SK-N-SH (cell line): Measurements from ENCODE around the gene METTL14. TPM values are rescaled to one million over a fixed set of nuclear protein-coding genes. Genes with fewer than 3 reads are reported as not detected.

Source experiments
- CTCF ChIA-PET: fragments of 300-600, 350-600 bp; formaldehyde crosslinking; extraction: SDS; loops from one replicate; lab custom pipeline; 2021; lab: Yijun Ruan, JAX
- POLR2A ChIA-PET: fragments of 350-600 bp; sonication (Branson Sonifier 250); formaldehyde crosslinking; extraction: SDS; loops from one replicate; lab custom pipeline; 2020; ENCODE audit warnings: antibody characterized with exemption, inconsistent platforms; lab: Yijun Ruan, JAX
- DNase-seq: peaks from one replicate; pipeline ENCODE4 v3.0.0; 2012
- H2AFZ ChIP-seq: fragments of 200-600 bp; sonication (generic); 2 replicates; pipeline ENCODE4 v1.8.1; 2016; ENCODE audit warnings: antibody characterized with exemption, mild to moderate bottlenecking, low read depth
- H3F3A ChIP-seq: fragments of 200-600 bp; sonication (generic); replicated peaks from 2 replicates; pipeline ENCODE3; 2016; ENCODE audit warnings: antibody characterized with exemption, mild to moderate bottlenecking; ENCODE audit not compliant: insufficient read depth
- H3K27ac ChIP-seq, 2 experiments: fragments of 200-500 bp in 1 of 2; fragments of 200-600 bp in 1 of 2; sonication (Bioruptor generic) in 1 of 2; sonication (generic), shearing (Covaris generic) in 1 of 2; 2 replicates each; pipeline versions ENCODE4 v1.5.1 to v1.6.1; 2014 to 2016; ENCODE audit warnings: low read depth in 2 of 2, inconsistent platforms in 1 of 2, low read length in 1 of 2, mild to moderate bottlenecking in 1 of 2, mixed read lengths in 1 of 2
- H3K27me3 ChIP-seq: fragments of 200-600 bp; sonication (generic), shearing (Covaris generic); 2 replicates; pipeline ENCODE4 v1.6.1; 2016; ENCODE audit warnings: mixed run types; ENCODE audit not compliant: insufficient read depth
- H3K36me3 ChIP-seq, 2 experiments: fragments of 200-500 bp in 1 of 2; fragments of 200-600 bp in 1 of 2; sonication (Bioruptor generic) in 1 of 2; sonication (generic) in 1 of 2; replicated peaks in 1 of 2; 2 replicates each; pipeline versions ENCODE3 to v1.5.1; 2014 to 2016; ENCODE audit warnings: low read length in 1 of 2, mild to moderate bottlenecking in 1 of 2; ENCODE audit not compliant: insufficient read depth in 2 of 2, control insufficient read depth in 1 of 2
- H3K4me1 ChIP-seq, 2 experiments: fragments of 200-500 bp in 1 of 2; fragments of 200-600 bp in 1 of 2; sonication (Bioruptor generic) in 1 of 2; sonication (generic), shearing (Covaris generic) in 1 of 2; 2 replicates each; pipeline versions ENCODE4 v1.5.1 to v1.6.1; 2014 to 2016; ENCODE audit warnings: low read depth in 1 of 2, low read length in 1 of 2, mixed run types in 1 of 2; ENCODE audit not compliant: insufficient read depth in 2 of 2, control insufficient read depth in 1 of 2
- H3K4me2 ChIP-seq: fragments of 200-600 bp; sonication (generic), shearing (Covaris generic); 2 replicates; pipeline ENCODE4 v1.6.1; 2017; ENCODE audit warnings: mixed run types
- H3K4me3 ChIP-seq, 2 experiments: fragments of 200-500 bp in 1 of 2; fragments of 200-600 bp in 1 of 2; sonication (Bioruptor generic) in 1 of 2; sonication (generic), shearing (Covaris generic) in 1 of 2; 2 replicates each; pipeline versions ENCODE4 v1.5.1 to v1.8.1; 2014 to 2016; ENCODE audit warnings: low read depth in 2 of 2, inconsistent platforms in 1 of 2, low read length in 1 of 2, mild to moderate bottlenecking in 1 of 2, mixed read lengths in 1 of 2, moderate library complexity in 1 of 2
- H3K79me2 ChIP-seq: fragments of 200-600 bp; sonication (generic); 2 replicates; pipeline ENCODE4 v1.8.1; 2017; ENCODE audit warnings: mild to moderate bottlenecking; ENCODE audit not compliant: insufficient read depth
- H3K9ac ChIP-seq: fragments of 200-600 bp; sonication (generic); 2 replicates; pipeline ENCODE4 v1.6.1; 2017; ENCODE audit warnings: mixed run types
- H3K9me2 ChIP-seq: fragments of 200-600 bp; sonication (generic); 2 replicates; pipeline ENCODE4 v1.6.1; 2017; ENCODE audit warnings: mixed run types
- H3K9me3 ChIP-seq: fragments of 200-600 bp; sonication (generic); 2 replicates; pipeline ENCODE4 v1.6.1; 2017; ENCODE audit warnings: mixed run types, mild to moderate bottlenecking, moderate library complexity
- H4K20me1 ChIP-seq: fragments of 200-600 bp; sonication (generic); 2 replicates; pipeline ENCODE4 v1.6.1; 2017; ENCODE audit warnings: mild to moderate bottlenecking, mixed run types; ENCODE audit not compliant: insufficient read depth
- ELF1 ChIP-seq: IDR thresholded peaks from 2 replicates; pipeline ENCODE4 v1.4.0; 2012
- EP300 ChIP-seq, 2 experiments: IDR thresholded peaks; 2 replicates each; pipeline versions ENCODE4 v1.4.0 to v1.6.1; 2012; ENCODE audit warnings: borderline replicate concordance in 1 of 2, low read depth in 1 of 2, low read length in 1 of 2
- FOSL2 ChIP-seq: IDR thresholded peaks from 2 replicates; pipeline ENCODE4 v1.4.0; 2012; ENCODE audit warnings: low read depth, mild to moderate bottlenecking, moderate library complexity, borderline replicate concordance
- FOXM1 ChIP-seq: IDR thresholded peaks from 2 replicates; pipeline ENCODE4 v1.4.0; 2012; ENCODE audit warnings: low read depth, mild to moderate bottlenecking
- IRF3 ChIP-seq: fragments of 150-350 bp; IDR thresholded peaks from 2 replicates; pipeline ENCODE4 v1.6.1; 2016; ENCODE audit warnings: mild to moderate bottlenecking, low read depth, low read length
- SIN3A ChIP-seq: IDR thresholded peaks from 2 replicates; pipeline ENCODE4 v1.6.1; 2012; ENCODE audit warnings: low read depth, mild to moderate bottlenecking, low read length, moderate library complexity, borderline replicate concordance
- SMC3 ChIP-seq: IDR thresholded peaks from 2 replicates; pipeline ENCODE4 v1.6.1; 2012; ENCODE audit warnings: low read depth, low read length, improper control_type of control experiment
- TAF1 ChIP-seq: IDR thresholded peaks from 2 replicates; pipeline ENCODE4 v1.6.1; 2012; ENCODE audit warnings: low read depth, mild to moderate bottlenecking, low read length, moderate library complexity, borderline replicate concordance
- TCF12 ChIP-seq: IDR thresholded peaks from 2 replicates; pipeline ENCODE4 v1.4.0; 2012
- USF1 ChIP-seq: IDR thresholded peaks from 2 replicates; pipeline ENCODE4 v1.4.0; 2012; ENCODE audit warnings: low read depth, borderline replicate concordance
- USF2 ChIP-seq: fragments of 150-350 bp; IDR thresholded peaks from 2 replicates; pipeline ENCODE4 v1.6.1; 2017; ENCODE audit warnings: antibody characterized with exemption, low read length, low read depth, borderline replicate concordance
- WGBS: methylation state at CpG from one replicate; pipeline ENCODE4 v1.1.6; 2017; ENCODE audit warnings: low lambda C conversion rate; 5-methylcytosine and 5-hydroxymethylcytosine counted together
- polyA plus RNA-seq, 3 experiments: library from polyadenylated mRNA; depleted of rRNA; stranded (reverse); fragments of >200 nt; gene quantifications; 2 replicates each; pipeline ENCODE4 v1.2.3, GENCODE V29; 2012
- TF ChIP-seq, protein P1 (sequence below): fragments of 200-600 bp; sonication (generic); IDR thresholded peaks from 2 replicates; pipeline ENCODE4 v1.6.1; 2017; ENCODE audit warnings: antibody characterized with exemption, mild to moderate bottlenecking, moderate library complexity

METTL14 gene
- polyA plus RNA-seq, 1 of the 3 experiments (the other 2 are of a cell fraction): 11.0 TPM

DNA sequence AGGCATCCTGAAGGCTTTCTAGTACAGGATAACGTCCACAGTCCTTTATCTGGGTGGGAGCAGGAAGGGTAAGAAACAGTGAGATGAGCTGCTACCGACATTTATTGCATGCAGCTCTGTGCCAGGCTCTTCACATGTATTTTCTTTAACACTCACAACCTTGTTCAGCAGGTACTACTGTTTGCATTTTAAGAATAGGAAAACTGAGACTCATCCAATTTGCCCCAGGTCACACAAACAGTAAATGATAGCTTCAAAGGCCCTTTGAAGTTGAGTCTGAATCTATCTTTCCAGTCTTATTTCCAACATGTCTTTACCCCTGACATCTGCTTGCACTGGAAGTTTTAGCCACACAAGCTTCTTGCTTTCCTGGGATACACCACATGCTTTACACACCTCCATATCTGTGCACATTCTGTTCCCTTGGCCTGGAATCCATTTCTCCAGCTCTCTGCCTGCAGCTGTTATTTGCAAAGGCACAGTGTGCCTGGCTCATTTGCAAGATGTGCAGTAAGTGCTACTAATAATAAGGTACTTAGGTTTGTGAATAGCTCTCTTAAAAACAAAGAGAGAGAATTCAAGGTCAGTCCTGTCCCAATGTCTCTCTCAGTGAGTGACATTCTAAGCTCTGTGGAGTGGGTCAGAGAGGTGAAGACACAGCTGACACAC, 61.2 kb downstream of the METTL14 start:
- POLR2A ChIA-PET: interaction anchor here (1.2 kb wide), 1 partner anchor 142 kb away, joined by 3 read pairs; the partner anchor contains the start of gene SYNPO2

More for the DNA sequence above, 61.2 kb downstream of the METTL14 start:
- Histone ChIP-seq H3K9ac (no peak overlapping the region), H3K4me3 (no peak overlapping the region), H3K79me2 (peaks cover 18% of the 10 kb centered on the region; the same call in 1 of the 2 replicates), H2AFZ (no peak overlapping the region), H4K20me1 (no peaks in the 10 kb centered on the region), H3K27ac (peak overlapping the region in 1 of 2 experiments; percentile 70; a peak in 2 of 4 replicates), H3K4me1 (peaks cover 3 to 22% of the 10 kb centered on the region in 2 experiments; a peak in 2 of 4 replicates), H3K9me2 (no peaks in the 10 kb centered on the region), H3K9me3 (no peaks in the 10 kb centered on the region), H3K36me3 (peaks cover 57 to 62% of the 10 kb centered on the region in 2 experiments), H3F3A (peaks cover 26% of the 10 kb centered on the region), H3K27me3 (no peaks in the 10 kb centered on the region), H3K4me2 (no peak overlapping the region)
- 89% methylated on average over 2 of the region's 2 CpGs for WGBS
- TF ChIP-seq SIN3A (no peak), TCF12 (no peak), SMC3 (no peak), TAF1 (no peak), FOXM1 (no peak), ELF1 (no peak), USF2 (no peak), EP300 (IDR thresholded peaks at IDR 0.05; ENCODE audit: borderline replicate concordance in 1 of 2, low read depth in 1 of 2, low read length in 1 of 2) (no peak), IRF3 (no peak), USF1 (no peak), FOSL2 (no peak)
- TF ChIP-seq, protein P1, sequence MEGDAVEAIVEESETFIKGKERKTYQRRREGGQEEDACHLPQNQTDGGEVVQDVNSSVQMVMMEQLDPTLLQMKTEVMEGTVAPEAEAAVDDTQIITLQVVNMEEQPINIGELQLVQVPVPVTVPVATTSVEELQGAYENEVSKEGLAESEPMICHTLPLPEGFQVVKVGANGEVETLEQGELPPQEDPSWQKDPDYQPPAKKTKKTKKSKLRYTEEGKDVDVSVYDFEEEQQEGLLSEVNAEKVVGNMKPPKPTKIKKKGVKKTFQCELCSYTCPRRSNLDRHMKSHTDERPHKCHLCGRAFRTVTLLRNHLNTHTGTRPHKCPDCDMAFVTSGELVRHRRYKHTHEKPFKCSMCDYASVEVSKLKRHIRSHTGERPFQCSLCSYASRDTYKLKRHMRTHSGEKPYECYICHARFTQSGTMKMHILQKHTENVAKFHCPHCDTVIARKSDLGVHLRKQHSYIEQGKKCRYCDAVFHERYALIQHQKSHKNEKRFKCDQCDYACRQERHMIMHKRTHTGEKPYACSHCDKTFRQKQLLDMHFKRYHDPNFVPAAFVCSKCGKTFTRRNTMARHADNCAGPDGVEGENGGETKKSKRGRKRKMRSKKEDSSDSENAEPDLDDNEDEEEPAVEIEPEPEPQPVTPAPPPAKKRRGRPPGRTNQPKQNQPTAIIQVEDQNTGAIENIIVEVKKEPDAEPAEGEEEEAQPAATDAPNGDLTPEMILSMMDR: no peak
- no peak for DNase-seq
- CTCF ChIA-PET: interaction anchor here (0.7 to 4.4 kb wide), 11 partner anchors 9 to 540 kb away, joined by 3 to 31 read pairs (median 5); partner anchors contain the start of genes METTL14 and SYNPO2
